ENCODE data around the gene SF3A2.

Gene SF3A2

GRCh38 chr19:2253106-2254063, 16.8 kb downstream of the SF3A2 start:
- DNase-seq, result peak; percentile 71
- peak; percentile 5 for ATAC-seq

GRCh38 chr19:2254064-2254872, 17.6 kb downstream of the SF3A2 start:
- no peak for ATAC-seq
- no peak for DNase-seq

- no peak for ATAC-seq
These were observed 18.7 kb downstream of the SF3A2 start for GRCh38 chr19:2255112-2255845.

GRCh38 chr19:2255982-2256685, 19.5 kb downstream of the SF3A2 start, which contains the start of gene JSRP1:
Gene JSRP1 (minus strand): TSS chr19:2256417. CDS start chr19:2255314, 1,103 bp downstream.
- no peak for ATAC-seq
- DNase-seq, result no peak

More at GRCh38 chr19:2255112-2255845, 18.7 kb downstream of the SF3A2 start:
- DNase-seq, result no peak

DNA sequence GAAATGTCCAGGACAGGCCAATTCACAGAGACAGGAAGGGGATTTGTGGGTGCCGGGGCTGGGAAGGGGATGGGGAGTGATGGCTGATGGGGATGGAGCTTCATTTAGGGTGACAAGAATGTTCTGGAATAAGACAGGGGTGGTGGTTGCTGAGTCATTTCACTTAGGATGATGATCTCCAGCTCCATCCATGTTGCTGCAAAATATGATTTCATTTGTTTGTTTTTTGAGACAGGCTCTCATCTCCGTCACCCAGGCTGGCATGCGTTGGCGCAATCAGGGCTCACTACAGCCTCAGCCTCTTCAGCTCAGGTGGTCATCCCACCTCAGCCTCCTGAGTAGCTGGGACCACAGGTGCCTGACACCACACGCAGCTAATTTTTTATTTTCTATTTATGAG, 22.7 kb downstream of the SF3A2 start:
- DNase-seq, result no peak
- ATAC-seq, result no peak

- DNase-seq (no peak), ATAC-seq (no peak)
These were observed 23.7 kb downstream of the SF3A2 start for GRCh38 chr19:2260341-2260805.

- no peak for ATAC-seq
- DNase-seq, result peak; percentile 77
These were observed 25.0 kb downstream of the SF3A2 start for GRCh38 chr19:2261438-2262172.

DNA sequence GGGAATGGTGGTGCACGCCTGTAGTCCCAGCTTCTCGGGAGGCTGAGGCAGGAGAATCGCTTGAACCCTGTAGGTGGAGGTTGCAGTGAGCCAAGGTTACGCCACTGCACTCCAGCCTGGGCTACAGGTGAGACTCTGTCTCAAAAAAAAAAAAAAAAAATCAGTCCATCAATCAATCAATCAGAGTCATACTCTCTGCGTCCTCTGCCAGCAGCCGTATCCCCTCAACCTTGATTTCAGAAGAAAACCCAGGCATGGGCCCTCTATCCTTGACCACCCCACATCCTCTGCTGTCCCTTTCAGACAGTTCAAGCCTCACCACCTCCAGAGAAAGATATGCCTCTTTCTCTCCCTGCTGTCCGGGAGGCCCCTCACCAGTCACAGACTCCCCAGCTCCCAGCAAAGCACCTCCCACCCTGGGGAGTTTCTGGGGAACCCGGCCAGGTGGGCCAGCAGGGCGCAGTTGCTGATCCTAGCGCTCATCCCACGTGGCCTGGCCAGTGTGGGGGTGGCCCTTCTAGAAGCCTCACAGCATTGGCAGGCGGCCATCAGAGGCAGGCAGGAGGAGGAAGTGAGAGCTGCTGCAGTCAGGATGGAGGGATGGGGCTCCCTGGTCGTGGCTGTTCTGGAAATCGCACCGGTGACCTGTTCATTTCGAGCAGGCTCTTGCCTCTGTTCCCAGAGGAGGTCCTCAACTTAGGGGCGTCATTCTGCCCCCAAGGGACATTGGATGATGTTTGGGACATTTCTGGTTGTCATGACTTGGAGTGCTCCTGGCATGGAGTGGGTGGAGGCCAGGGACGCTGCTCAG, 29.8 kb downstream of the SF3A2 start:
- DNase-seq (peak; percentile 59), ATAC-seq (no peak)

DNA sequence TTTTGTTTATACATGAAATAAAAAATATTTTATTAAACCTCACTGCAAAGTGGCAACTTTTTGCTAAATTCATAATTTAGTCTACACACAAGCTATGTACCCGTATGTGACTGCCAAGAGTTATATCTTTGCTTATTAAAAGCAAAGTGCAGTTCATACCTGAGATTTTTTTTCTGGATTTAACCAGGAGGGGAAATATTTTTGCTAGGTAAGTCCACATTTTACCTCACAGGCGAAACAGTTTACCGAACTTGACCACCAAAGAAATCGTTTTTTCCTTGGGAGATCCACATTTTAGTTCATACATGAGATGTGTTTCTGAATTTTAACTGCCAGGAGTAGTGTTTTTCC, 31.8 kb downstream of the SF3A2 start:
- DNase-seq (no peak), ATAC-seq (no peak)

DNA sequence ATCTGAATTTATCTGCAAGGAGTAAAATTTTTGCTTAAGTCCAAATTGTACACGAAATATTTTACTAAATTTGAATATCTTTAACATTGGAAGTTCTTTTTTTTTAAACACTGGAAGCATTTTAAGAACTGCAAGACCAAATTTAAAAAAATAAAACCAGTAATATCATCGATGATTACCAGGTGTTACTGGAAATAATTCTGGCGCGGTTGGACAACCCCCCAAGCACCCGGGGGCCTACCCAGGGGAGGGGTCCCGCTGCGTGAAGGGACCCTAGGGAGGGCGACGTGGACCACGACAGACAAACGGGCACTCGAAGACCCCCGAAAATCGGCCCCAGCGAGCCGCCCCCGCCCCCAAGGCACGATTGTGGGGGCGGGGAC, 32.2 kb downstream of the SF3A2 start:
- ATAC-seq (no peak), DNase-seq (no peak)

DNA sequence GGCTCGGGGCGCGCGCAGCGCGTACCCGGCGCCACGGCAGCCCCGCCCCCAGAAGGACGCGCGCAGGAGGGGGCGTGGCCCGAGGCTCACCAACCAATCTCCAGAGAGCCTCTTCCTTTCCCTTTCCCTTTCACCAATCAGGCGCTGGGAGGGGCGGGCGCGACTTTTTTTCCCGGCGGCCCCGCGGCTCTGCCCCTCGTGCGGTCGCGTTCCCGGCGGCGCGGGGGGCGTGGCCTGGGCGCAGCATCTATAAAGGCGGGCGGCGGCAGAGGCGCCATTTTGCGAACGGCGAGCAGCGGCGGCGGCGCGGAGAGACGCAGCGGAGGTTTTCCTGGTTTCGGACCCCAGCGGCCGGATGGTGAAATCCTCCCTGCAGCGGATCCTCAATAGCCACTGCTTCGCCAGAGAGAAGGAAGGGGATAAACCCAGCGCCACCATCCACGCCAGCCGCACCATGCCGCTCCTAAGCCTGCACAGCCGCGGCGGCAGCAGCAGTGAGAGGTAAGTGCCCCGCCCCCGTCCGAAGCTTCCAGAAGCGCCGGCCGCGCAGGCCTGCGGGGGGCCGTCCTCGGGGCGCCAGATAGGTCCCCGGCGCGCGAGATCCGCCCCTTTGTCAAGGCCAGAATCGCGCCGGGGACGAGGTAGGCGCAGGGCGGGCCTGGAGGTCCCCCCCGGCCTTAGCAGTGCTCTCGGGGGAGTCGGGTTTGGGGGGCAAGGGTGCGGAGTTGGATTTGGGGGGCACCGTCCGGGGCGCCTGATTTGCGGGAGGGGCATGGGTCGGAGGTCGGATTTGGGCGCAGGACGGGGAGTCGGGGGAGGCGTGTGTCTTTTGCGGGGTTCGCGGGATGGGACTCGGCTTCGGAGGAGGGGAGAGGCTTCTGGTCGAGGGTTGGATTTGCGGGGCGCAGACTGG, 32.9 kb downstream of the SF3A2 start:
- ATAC-seq (peak; percentile 74), DNase-seq (peak; percentile 99)

- peak; percentile 55 for DNase-seq
- ATAC-seq, result no peak
These were observed 33.5 kb downstream of the SF3A2 start for GRCh38 chr19:2270157-2270422.

DNA sequence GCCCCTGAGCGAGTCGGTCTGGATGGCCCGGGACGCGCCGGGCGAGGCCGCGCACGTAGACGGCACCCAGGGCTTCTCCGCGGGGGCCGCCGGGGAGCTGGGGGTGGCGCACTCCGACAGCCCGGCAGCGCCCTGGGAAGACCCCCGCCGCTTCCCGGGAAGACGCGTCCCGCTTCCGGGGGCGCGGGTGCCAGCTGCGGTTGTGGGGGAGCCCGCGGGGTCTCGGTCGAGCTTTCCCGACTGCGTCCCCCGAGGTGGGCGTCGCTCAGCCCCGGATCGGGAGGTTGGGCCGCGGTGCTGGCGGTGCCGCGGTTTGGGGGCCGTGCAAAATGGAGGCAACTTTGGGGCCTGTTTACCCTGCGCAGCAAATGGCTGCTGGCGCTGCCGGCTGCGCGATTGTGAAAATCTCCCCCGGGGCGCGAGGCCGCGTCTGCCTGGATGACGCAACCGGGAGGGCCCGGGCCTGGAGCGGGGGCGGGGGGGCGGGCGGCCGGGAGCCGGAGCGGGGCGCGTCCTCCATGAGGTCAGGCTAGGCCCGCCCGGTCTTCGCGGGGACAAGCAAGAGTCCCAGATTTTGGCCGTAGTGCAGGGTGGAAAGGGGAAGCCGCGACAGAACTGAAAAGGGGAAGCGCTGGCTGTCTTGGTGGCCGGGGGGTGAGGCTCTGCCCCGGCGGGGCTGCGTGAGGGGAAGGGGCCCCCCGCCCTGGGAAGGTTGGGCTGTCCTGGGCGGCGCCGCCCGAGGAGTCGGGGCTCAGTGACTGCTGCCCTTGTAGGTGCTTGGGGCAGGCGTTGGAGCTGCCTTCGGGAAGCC, 34.0 kb downstream of the SF3A2 start:
- DNase-seq, result peak; percentile 82
- peak; percentile 16 for ATAC-seq

DNA sequence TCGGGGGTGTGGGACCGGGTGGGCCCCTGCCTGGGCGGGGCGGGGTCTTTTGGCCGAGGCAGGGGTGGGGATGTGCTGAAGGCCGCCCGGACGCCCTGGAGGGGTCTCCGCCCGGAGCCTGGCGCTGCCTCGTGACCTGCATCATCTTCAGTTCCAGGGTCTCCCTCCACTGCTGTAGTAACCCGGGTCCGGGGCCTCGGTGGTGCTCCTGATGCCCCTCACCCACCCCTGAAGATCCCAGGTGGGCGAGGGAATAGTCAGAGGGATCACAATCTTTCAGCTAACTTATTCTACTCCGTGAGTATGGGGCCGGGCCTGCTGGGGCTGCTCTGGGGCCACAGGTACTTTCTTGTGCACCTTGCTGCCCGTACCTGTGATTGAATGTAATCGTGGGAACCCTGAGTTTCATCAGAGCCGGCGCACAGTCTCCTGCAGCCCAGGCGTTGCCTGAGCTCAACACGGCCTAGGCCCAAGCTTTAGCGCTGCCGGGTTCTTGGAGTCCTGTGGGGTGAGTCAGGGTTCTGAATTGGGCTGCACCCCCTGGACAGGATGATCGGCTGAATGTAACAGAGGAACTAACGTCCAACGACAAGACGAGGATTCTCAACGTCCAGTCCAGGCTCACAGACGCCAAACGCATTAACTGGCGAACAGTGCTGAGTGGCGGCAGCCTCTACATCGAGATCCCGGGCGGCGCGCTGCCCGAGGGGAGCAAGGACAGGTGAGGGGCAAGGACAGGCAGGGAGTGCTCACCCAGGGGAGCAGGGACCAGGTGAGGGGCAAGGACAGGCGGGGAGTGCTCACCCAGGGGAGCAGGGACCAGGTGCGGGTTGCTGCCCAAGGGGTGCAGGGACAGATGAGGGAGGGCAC, 34.8 kb downstream of the SF3A2 start:
- no peak for DNase-seq
- ATAC-seq, result no peak

GRCh38 chr19:2273356-2274184, 36.9 kb downstream of the SF3A2 start:
- DNase-seq (peak; percentile 91), ATAC-seq (peak; percentile 77)

DNA sequence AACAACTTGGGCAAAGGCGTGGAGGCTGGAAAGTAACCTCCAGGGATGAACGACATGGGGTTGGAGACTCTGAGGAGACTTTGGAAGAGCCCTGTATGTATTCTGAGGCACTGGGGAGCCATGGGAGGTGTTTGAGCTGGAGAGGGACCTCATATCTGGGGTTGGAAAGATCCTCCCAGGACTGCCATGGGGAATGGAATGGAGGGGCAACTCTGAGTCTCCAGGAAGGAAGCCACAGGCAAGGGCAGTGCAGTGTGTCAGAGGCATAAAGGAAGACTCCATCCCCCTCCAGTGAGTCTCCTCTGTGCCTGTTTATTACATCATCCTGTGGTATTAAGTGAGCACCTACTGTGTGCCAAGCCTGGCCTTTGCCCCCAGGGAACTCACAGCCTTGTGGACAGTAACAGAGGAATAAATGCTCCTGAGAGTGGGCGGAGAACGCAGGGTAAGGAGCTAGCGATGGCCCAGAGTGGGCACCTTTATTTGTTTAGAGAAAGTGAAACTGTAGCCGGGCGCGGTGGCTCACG, 37.6 kb downstream of the SF3A2 start:
- ATAC-seq (no peak), DNase-seq (no peak)

Measured in stimulated activated naive CD8-positive, alpha-beta T cell treated with anti-CD3 and anti-CD28 coated beads, Interleukin-15, Interleukin-2, amounts not matched to agents 100 U/mL and 50 U/mL, for 24 hours (primary cell).